Liver (tissue), 9 donors: ENCODE measurements around the gene NIPAL1. TPM values are rescaled to one million over a fixed set of nuclear protein-coding genes. Genes with fewer than 3 reads are reported as not detected.

Source experiments
- DNase-seq: peaks from one replicate; pipeline ENCODE4 v3.0.0-alpha.2; 2017; ENCODE audit warnings: low spot score
- H3K27ac ChIP-seq, 2 donors: one replicate each; pipeline ENCODE4 v1.7.0; 2013; ENCODE audit warnings: inconsistent platforms in 2 of 2, low read length in 2 of 2, control low read depth in 1 of 2, low read depth in 1 of 2, mild to moderate bottlenecking in 1 of 2
- H3K27me3 ChIP-seq, 4 donors: one replicate each; pipeline versions ENCODE4 v1.6.1 to v1.7.0; 2013; ENCODE audit warnings: low read length in 3 of 4, inconsistent platforms in 1 of 4, mild to moderate bottlenecking in 1 of 4, moderate library complexity in 1 of 4; ENCODE audit not compliant: control insufficient read depth in 4 of 4, insufficient read depth in 4 of 4
- H3K36me3 ChIP-seq, 4 donors: one replicate each; pipeline versions ENCODE4 v1.6.1 to v1.7.0; 2013; ENCODE audit warnings: low read length in 3 of 4, mild to moderate bottlenecking in 3 of 4, low read depth in 1 of 4, moderate library complexity in 1 of 4; ENCODE audit not compliant: control insufficient read depth in 4 of 4, insufficient read depth in 3 of 4
- H3K4me1 ChIP-seq, 4 donors: one replicate each; pipeline versions ENCODE4 v1.6.1 to v1.7.0; 2013; ENCODE audit warnings: low read length in 3 of 4, mild to moderate bottlenecking in 3 of 4, moderate library complexity in 1 of 4; ENCODE audit not compliant: control insufficient read depth in 4 of 4, insufficient read depth in 4 of 4
- H3K4me3 ChIP-seq, 3 donors: one replicate each; pipeline versions ENCODE4 v1.6.1 to v1.7.0; 2013; ENCODE audit warnings: low read length in 3 of 3, control low read depth in 1 of 3, low read depth in 1 of 3, mild to moderate bottlenecking in 1 of 3
- H3K9ac ChIP-seq, 2 donors: one replicate each; pipeline ENCODE4 v1.7.0; 2013; ENCODE audit warnings: low read length in 2 of 2, mild to moderate bottlenecking in 2 of 2, moderate library complexity in 2 of 2, control low read depth in 1 of 2, low read depth in 1 of 2
- H3K9me3 ChIP-seq, 4 donors: one replicate each; pipeline versions ENCODE4 v1.6.1 to v1.7.0; 2013; ENCODE audit warnings: low read length in 3 of 4; ENCODE audit not compliant: control insufficient read depth in 4 of 4
- FOXA1 ChIP-seq: IDR thresholded peaks from 2 replicates; pipeline ENCODE4 v1.6.1; 2016; ENCODE audit warnings: antibody characterized with exemption
- GABPA ChIP-seq, 2 donors: IDR thresholded peaks in 1 of 2; conservative IDR thresholded peaks in 1 of 2; 2 replicates each; pipeline ENCODE4 v1.6.1; 2016; ENCODE audit warnings: antibody characterized with exemption in 2 of 2, mild to moderate bottlenecking in 1 of 2, moderate library complexity in 1 of 2
- HNF4A ChIP-seq, 2 donors: conservative IDR thresholded peaks; 2 replicates each; pipeline ENCODE4 v1.6.1; 2016; ENCODE audit warnings: antibody characterized with exemption in 2 of 2, mild to moderate bottlenecking in 2 of 2
- HNF4G ChIP-seq: IDR thresholded peaks from 2 replicates; pipeline ENCODE4 v1.6.1; 2016; ENCODE audit warnings: antibody characterized with exemption
- RAD21 ChIP-seq, 2 donors: IDR thresholded peaks; 2 replicates each; pipeline ENCODE4 v1.6.1; 2016; ENCODE audit warnings: antibody characterized with exemption in 2 of 2, mild to moderate bottlenecking in 2 of 2
- RXRA ChIP-seq, 2 donors: IDR thresholded peaks; 2 replicates each; pipeline ENCODE4 v1.6.1; 2017 to 2018; ENCODE audit warnings: antibody characterized with exemption in 2 of 2, mild to moderate bottlenecking in 1 of 2
- TAF1 ChIP-seq: conservative IDR thresholded peaks from 2 replicates; pipeline ENCODE4 v1.6.1; 2016; ENCODE audit warnings: antibody characterized with exemption, mild to moderate bottlenecking
- WGBS: extraction: QIAGEN DNeasy Blood & Tissue Kit; methylation state at CpG from one replicate; pipeline ENCODE4 v1.1.7; 2013; 5-methylcytosine and 5-hydroxymethylcytosine counted together
- polyA plus RNA-seq, 2 donors: library from polyadenylated mRNA; stranded (reverse) in 1 of 2; unstranded in 1 of 2; fragments of 200-250 nt in 1 of 2; fragments of >200 nt in 1 of 2; fragmentation: Nextera tagmentation in 1 of 2; extraction: Ambion mirVana in 1 of 2; gene quantifications; one replicate each; pipeline versions ENCODE4 v1.2.1 to v1.2.3, GENCODE V29; 2013 to 2015
- total RNA-seq, 2 donors: library from RNA; depleted of rRNA; stranded (reverse); fragments of >200 nt; gene quantifications; one replicate each; pipeline ENCODE4 v1.2.3, GENCODE V29; 2014
- TF ChIP-seq, protein P1 (sequence below): IDR thresholded peaks from 2 replicates; pipeline ENCODE4 v1.6.1; 2016; ENCODE audit warnings: antibody characterized with exemption
- TF ChIP-seq, protein P2 (sequence below): fragments of 150-350 bp; IDR thresholded peaks from 2 replicates; pipeline ENCODE4 v1.5.1; 2017; ENCODE audit warnings: improper control_type of control experiment, low read depth, low read length; ENCODE audit not compliant: missing input control
- TF ChIP-seq, protein P3 (sequence below): IDR thresholded peaks from 2 replicates; pipeline ENCODE4 v1.6.1; 2016; ENCODE audit warnings: antibody characterized with exemption, mild to moderate bottlenecking
- donor health status: healthy.
- donor health status: healthy.
- donor health status: healthy.
- donor health status: healthy.
- donor health status: healthy.

Gene NIPAL1
- total and polyA plus RNA-seq, 4 donors, result 2.5 to 10.7 (median 6.1) TPM

DNA sequence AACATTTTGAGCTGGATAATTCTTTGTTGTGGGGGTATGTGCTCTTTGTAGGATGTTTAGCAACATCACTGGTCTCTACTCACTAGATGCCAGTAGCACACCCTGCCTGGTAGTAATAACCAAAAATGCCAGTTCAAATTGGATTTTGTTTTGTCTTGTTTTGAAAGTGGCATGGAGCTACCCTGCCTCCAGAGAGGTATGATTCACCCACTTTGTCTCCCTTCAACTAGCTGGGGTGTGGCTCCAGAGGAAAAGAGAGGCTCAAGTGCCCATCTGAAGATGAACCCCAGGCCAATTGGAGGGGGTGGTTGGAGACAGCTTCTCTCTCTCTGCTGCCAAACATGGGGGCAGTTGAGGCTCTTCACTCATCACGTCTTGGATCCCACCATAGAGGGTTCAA is 34.5 kb downstream of the NIPAL1 start:
- no peak for DNase-seq
- no peaks in the 10 kb centered on the region for H3K27me3 ChIP-seq
- no peak overlapping the region for H3K27ac ChIP-seq
- H3K4me3 ChIP-seq, result no peak overlapping the region
- no peaks in the 10 kb centered on the region for H3K36me3 ChIP-seq
- peaks cover 0 to 19% (median 12%) of the 10 kb centered on the region in 4 donors for H3K4me1 ChIP-seq
- TF ChIP-seq TAF1 (no peak), RAD21 (IDR thresholded peaks at IDR 0.05) (no peak)
- WGBS, result 95% methylated on average over 1 of the region's 1 CpG
- no peaks in the 10 kb centered on the region for H3K9me3 ChIP-seq
- no peak overlapping the region for H3K9ac ChIP-seq

DNA sequence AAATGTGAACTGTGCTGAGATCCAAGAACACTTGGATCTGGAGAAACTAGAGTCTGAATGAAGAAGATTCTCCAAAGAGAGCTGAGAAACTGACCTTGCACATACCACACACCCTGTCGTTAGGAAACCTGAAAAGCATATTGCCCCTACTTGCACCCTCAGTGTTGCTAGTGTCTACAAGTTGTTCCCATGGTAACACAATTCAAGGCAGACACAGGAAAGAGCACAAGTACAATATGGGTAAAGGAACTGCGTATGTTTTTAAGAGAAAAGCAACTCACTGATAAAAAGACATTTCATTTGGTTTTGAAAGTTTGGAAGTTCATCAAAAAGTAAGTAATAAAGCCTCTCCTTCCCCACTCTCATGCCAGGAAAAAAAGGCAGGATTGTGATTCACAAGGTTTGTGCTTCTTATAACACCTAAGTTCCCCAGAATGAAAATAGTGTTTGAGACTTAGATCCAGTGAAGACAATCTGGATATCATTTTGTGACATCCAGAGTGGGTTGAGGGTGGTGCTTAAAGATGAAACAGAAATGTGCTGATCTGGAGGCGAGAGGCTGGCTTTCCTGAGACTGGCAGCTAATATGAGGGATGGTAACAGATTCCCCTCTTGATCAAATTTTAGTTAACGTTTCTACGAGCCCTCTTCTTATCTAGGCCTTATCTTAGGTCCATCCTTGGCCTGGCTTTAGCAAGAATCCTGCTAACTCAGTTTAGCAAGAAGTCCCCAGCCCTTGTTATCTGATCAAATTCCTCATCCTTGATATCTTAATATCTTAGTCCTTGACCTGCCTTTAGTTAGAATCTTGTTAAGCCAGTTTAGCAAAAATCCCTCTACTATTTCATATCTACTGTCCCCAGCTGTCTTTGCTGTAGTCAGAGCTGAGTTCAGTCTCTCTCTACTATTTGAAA is 42.3 kb downstream of the NIPAL1 start:
- no peaks in the 10 kb centered on the region for H3K4me1 ChIP-seq
- H3K27ac ChIP-seq, result no peak overlapping the region
- no peak for DNase-seq
- 82% methylated on average over 5 of the region's 5 CpGs for WGBS
- no peaks in the 10 kb centered on the region for H3K9me3 ChIP-seq
- no peak overlapping the region for H3K4me3 ChIP-seq
- H3K9ac ChIP-seq, result no peak overlapping the region
- no peaks in the 10 kb centered on the region for H3K36me3 ChIP-seq
- no peak for TF ChIP-seq GABPA (IDR thresholded peaks at IDR 0.05 in 1 of 2, conservative IDR thresholded peaks at IDR 0.05 in 1 of 2)
- no peak for TF ChIP-seq HNF4G
- TF ChIP-seq, protein P1, sequence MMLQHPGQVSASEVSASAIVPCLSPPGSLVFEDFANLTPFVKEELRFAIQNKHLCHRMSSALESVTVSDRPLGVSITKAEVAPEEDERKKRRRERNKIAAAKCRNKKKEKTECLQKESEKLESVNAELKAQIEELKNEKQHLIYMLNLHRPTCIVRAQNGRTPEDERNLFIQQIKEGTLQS, result no peak
- no peak for TF ChIP-seq FOXA1
- TF ChIP-seq, protein P2, sequence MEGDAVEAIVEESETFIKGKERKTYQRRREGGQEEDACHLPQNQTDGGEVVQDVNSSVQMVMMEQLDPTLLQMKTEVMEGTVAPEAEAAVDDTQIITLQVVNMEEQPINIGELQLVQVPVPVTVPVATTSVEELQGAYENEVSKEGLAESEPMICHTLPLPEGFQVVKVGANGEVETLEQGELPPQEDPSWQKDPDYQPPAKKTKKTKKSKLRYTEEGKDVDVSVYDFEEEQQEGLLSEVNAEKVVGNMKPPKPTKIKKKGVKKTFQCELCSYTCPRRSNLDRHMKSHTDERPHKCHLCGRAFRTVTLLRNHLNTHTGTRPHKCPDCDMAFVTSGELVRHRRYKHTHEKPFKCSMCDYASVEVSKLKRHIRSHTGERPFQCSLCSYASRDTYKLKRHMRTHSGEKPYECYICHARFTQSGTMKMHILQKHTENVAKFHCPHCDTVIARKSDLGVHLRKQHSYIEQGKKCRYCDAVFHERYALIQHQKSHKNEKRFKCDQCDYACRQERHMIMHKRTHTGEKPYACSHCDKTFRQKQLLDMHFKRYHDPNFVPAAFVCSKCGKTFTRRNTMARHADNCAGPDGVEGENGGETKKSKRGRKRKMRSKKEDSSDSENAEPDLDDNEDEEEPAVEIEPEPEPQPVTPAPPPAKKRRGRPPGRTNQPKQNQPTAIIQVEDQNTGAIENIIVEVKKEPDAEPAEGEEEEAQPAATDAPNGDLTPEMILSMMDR, result no peak
- H3K27me3 ChIP-seq, result no peaks in the 10 kb centered on the region

DNA sequence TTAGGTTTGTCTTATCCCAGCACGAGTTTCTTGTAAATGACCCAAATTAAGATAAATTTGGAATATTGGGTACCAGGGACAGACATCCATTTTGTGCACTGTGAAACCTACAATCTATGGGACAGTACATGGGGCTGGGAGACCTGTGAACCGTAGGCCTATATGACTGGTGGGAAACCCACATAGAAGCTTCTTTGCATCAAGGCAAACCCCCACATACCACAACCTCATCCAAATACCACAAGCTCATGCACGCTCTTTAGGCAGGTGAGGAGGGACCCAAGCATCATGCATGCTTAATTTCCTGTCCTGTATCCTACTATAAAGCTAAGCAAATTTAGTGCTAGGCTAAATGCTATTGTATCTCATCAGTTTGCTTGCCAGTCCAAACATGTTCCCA is 47.8 kb downstream of the NIPAL1 start:
- TF ChIP-seq, protein P3, sequence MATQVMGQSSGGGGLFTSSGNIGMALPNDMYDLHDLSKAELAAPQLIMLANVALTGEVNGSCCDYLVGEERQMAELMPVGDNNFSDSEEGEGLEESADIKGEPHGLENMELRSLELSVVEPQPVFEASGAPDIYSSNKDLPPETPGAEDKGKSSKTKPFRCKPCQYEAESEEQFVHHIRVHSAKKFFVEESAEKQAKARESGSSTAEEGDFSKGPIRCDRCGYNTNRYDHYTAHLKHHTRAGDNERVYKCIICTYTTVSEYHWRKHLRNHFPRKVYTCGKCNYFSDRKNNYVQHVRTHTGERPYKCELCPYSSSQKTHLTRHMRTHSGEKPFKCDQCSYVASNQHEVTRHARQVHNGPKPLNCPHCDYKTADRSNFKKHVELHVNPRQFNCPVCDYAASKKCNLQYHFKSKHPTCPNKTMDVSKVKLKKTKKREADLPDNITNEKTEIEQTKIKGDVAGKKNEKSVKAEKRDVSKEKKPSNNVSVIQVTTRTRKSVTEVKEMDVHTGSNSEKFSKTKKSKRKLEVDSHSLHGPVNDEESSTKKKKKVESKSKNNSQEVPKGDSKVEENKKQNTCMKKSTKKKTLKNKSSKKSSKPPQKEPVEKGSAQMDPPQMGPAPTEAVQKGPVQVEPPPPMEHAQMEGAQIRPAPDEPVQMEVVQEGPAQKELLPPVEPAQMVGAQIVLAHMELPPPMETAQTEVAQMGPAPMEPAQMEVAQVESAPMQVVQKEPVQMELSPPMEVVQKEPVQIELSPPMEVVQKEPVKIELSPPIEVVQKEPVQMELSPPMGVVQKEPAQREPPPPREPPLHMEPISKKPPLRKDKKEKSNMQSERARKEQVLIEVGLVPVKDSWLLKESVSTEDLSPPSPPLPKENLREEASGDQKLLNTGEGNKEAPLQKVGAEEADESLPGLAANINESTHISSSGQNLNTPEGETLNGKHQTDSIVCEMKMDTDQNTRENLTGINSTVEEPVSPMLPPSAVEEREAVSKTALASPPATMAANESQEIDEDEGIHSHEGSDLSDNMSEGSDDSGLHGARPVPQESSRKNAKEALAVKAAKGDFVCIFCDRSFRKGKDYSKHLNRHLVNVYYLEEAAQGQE, result no peak
- no peak for TF ChIP-seq RXRA (IDR thresholded peaks at IDR 0.05)
- TF ChIP-seq HNF4A (conservative IDR thresholded peaks at IDR 0.05), result no peak
- TF ChIP-seq, protein P1, result no peak
- DNase-seq, result no peak
- no peaks in the 10 kb centered on the region for H3K9me3 ChIP-seq

More for the DNA sequence above, 47.8 kb downstream of the NIPAL1 start:
- 87% methylated on average over 3 of the region's 3 CpGs for WGBS
- Histone ChIP-seq H3K27me3 (no peaks in the 10 kb centered on the region), H3K9ac (no peak overlapping the region), H3K36me3 (no peaks in the 10 kb centered on the region), H3K4me3 (no peak overlapping the region), H3K4me1 (no peaks in the 10 kb centered on the region), H3K27ac (no peak overlapping the region)
